Vagina (tissue), 2 donors: ENCODE results near the gene PLCL1.

Source experiments
- CTCF ChIP-seq, 3 experiments: fragments of 450-650 bp in 2 of 3; fragments of 200-600 bp in 1 of 3; sonication (generic) in 1 of 3; IDR thresholded peaks; one replicate each; pipeline ENCODE4 v1.5.1; 2017 to 2019; ENCODE audit warnings: antibody characterized with exemption in 3 of 3, mild to moderate bottlenecking in 2 of 3, moderate library complexity in 2 of 3
- POLR2A ChIP-seq, 2 donors: fragments of 450-650 bp; IDR thresholded peaks; one replicate each; pipeline ENCODE4 v1.6.1; 2017; ENCODE audit warnings: antibody characterized with exemption in 2 of 2, mild to moderate bottlenecking in 2 of 2, moderate library complexity in 2 of 2
- POLR2AphosphoS5 ChIP-seq, 2 donors: sonication (generic); formaldehyde crosslinking; IDR thresholded peaks; one replicate each; pipeline ENCODE4 v1.9.0; 2017; ENCODE audit warnings: antibody characterized with exemption in 2 of 2, mild to moderate bottlenecking in 2 of 2, low read depth in 1 of 2; ENCODE audit not compliant: insufficient read depth in 1 of 2

GRCh38 chr2:198017068-198017467 lies 212.7 kb downstream of the PLCL1 start:
- TF ChIP-seq CTCF (IDR thresholded peaks at IDR 0.05), result no peak
- no peak for TF ChIP-seq POLR2A (IDR thresholded peaks at IDR 0.05)
- TF ChIP-seq POLR2AphosphoS5 (IDR thresholded peaks at IDR 0.05; ENCODE audit: insufficient read depth in 1 of 2, low read depth in 1 of 2), result no peak
